GM08714 (cell line): ENCODE results near the gene CFAP43.
"Not testable (repeated sequence)": the region's sequence is repeated elsewhere in the genome, so short reads cannot be mapped to it uniquely, and the experiment has no call there.

ENCODE experiments used
- H3K4me3 ChIP-seq: fragments of 200-500 bp; sonication (Bioruptor generic); 2 replicates; pipeline ENCODE4 v1.5.1; 2014; ENCODE audit warnings: mild to moderate bottlenecking, low read length, inconsistent platforms
- ZNF274 ChIP-seq: IDR thresholded peaks from 2 replicates; pipeline ENCODE4 v1.6.1; 2012; ENCODE audit warnings: mild to moderate bottlenecking, low read depth, low read length

Gene CFAP43

DNA sequence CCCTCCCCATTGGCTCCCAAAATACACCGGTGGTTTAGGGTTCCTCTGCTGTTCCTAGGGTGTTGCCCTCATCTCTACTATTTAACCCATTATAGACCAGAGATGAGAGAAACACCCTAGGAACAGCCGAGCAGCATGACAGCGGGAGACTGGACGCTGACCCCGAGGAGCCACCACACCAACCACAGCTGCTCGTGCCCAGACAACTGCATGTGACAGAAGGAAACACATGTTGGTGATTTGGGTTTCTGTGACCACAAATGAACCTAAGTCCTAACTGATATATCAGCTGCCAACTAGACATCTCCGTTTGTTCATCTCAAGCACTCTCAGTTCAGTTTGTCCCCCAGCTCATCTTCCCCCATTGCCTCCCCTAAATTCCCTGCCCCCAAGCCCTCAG, 13.4 kb downstream of the CFAP43 start:
- TF ChIP-seq ZNF274: no peak

GRCh38 chr10:104216631-104217030, 15.5 kb downstream of the CFAP43 start:
- no peak overlapping the region for H3K4me3 ChIP-seq

More for the DNA sequence above, 13.4 kb downstream of the CFAP43 start:
- H3K4me3 ChIP-seq: no peak overlapping the region

DNA sequence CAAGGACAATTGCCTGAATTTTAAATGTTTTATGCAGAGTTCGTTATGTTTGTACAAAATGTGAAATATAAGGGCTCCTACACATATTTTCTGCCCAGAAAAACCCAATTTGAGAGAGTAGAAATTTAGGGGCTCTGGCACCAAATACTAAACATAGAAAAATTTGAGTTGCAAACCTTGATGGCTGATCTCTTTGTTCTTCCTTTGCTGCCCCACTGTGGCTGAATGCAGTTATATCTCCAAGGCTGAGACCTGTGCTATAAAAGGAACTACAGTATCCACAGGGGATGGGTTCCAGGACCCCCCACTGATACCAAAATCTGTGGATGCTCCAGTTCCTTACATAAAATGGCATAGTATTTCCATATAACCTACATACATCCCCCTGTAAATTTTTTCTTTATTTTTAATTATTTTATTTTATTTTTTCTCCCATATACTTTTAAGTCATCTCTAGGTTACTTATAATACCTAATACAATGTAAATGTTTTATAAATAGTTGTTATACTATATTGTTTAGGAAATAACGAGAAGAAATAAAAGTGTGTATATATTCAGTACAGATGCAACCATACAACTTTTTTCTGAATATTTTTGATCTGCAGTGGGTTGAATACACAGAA, 22.5 kb downstream of the CFAP43 start:
- H3K4me3 ChIP-seq: no peak overlapping the region
- TF ChIP-seq ZNF274: no peak

More at GRCh38 chr10:104216631-104217030, 15.5 kb downstream of the CFAP43 start:
- no peak for TF ChIP-seq ZNF274

- TF ChIP-seq ZNF274: no peak
- no peak overlapping the region for H3K4me3 ChIP-seq
These were observed 23.4 kb downstream of the CFAP43 start for GRCh38 chr10:104208730-104209129.

GRCh38 chr10:104202231-104202630, 29.9 kb downstream of the CFAP43 start:
- H3K4me3 ChIP-seq: no peak overlapping the region
- TF ChIP-seq ZNF274: no peak

DNA sequence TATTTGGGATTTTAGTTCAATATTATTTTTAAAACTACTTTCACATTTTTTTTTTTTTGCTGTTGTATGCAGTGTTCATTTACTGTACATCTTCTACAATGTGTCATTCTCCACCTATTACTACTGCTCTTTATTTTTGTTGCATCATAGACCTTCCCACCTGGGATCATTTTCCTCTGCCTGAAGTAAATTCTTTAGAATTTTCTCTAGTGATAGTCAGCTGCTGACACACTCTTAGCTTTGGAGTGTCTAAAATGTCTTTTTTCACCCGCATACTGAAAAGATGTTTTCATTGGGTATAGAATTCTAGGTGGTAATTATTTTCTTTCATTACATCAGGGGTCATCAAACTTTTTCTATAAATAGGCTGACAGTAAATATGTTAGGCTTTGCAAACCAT, 30.5 kb downstream of the CFAP43 start:
- TF ChIP-seq ZNF274: no peak
- no peak overlapping the region for H3K4me3 ChIP-seq

DNA sequence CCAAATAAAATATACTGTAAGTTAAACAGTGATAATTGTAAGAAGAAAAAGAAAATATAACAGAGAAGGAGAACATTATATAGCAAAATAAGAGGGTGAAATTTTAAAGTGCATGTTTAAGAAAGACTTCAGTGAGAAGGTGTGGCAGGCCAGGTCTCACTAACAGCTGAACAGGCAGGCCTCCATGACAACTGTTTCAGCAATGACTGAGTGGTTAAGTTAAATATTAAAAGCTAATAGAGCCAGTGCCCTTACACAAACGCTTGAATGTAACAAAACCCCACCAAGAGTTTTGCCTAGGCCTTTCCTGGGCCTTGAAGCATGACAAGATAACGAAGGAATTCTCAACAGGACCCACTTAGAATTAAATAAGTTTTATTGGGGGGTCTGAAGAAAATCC, 32.6 kb downstream of the CFAP43 start:
- TF ChIP-seq ZNF274: no peak

GRCh38 chr10:104197364-104197763, 34.8 kb downstream of the CFAP43 start:
- TF ChIP-seq ZNF274: no peak
- H3K4me3 ChIP-seq: no peak overlapping the region

More for the DNA sequence above, 32.6 kb downstream of the CFAP43 start:
- H3K4me3 ChIP-seq: no peak overlapping the region

GRCh38 chr10:104195706-104196105, 36.5 kb downstream of the CFAP43 start:
- TF ChIP-seq ZNF274: no peak
- no peak overlapping the region for H3K4me3 ChIP-seq

DNA sequence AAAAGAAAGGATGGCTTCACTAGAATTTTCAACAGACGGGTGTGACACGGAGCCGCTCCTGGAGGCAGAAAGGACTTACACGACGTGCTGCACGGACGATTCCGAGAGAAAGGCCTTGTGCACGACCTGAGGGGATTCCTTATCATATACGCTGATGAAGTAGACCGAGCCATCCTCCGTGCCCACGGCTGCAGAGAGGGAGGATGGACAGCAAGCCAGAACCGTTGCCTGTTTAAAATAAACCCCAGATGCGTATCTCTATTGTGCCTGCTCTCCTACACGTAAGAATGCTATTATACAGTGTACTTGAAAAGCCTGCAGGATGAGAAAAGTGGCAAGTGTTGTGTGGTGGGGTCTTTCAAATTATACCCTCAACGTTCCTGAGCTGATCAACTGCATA, 38.4 kb downstream of the CFAP43 start:
- no peak for TF ChIP-seq ZNF274
- H3K4me3 ChIP-seq: no peak overlapping the region

- TF ChIP-seq ZNF274: no peak
- H3K4me3 ChIP-seq: no peak overlapping the region
These were observed 41.5 kb downstream of the CFAP43 start for GRCh38 chr10:104190695-104191094.

GRCh38 chr10:104183682-104184081, 48.5 kb downstream of the CFAP43 start:
- no peak overlapping the region for H3K4me3 ChIP-seq
- TF ChIP-seq ZNF274: no peak

DNA sequence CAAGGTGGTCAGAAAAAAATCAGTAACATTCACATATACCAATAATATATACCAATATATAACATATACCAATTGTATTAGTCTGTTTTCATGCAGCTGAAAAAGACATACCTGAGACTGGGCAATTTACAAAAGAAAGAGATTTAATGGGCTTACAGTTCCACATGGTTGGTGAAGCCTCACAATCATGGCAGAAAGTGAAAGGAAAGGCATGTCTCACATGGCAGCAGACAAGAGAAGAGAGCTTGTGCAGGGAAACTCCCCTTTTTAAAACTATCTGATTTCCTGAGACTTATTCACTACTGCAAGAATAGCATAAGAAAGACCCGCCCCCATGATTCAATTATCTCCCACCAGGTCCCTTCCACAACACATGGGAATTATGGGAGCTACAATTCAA, 58.0 kb downstream of the CFAP43 start:
- H3K4me3 ChIP-seq: not testable (repeated sequence)

DNA sequence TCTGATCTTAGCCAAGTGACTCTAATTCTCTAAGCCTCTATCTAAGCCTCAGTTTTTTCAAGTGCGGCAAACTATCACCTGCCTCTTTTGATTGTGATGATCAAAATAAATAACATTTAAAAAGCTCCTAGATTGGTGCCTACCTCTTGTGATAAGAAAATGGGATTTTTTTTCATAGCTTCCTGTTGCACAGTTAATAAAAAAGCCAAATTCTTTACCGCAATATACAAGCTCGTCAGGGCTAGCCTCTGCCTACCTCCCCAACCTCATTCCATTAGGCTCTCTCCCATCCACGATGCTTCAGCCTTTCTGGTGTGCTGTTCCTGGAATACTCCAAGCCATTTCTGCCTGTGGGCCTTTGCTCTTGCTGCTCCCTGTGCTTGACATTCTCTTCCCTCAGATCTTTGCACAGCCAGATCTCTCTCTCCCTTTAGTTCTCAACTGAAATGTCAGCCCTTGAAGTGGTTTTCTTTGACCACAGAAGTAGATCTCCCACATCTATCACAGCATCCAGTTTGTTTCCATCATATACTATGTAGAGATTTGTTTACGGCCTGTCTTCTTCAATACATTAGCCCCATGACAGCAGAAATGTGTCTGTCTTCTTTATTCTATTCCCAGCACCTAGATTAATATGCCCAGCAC, 61.4 kb downstream of the CFAP43 start:
- no peak for TF ChIP-seq ZNF274

GRCh38 chr10:104155591-104155990, 76.6 kb downstream of the CFAP43 start:
- no peak for TF ChIP-seq ZNF274
- H3K4me3 ChIP-seq: no peak overlapping the region

More for the DNA sequence above, 61.4 kb downstream of the CFAP43 start:
- H3K4me3 ChIP-seq: no peak overlapping the region

GRCh38 chr10:104151737-104152136, 80.4 kb downstream of the CFAP43 start:
- no peak overlapping the region for H3K4me3 ChIP-seq
- no peak for TF ChIP-seq ZNF274
